OCI-LY7 (cell line): Measurements from ENCODE around the gene LAGE3. TPM values are rescaled to one million over a fixed set of nuclear protein-coding genes. Genes with fewer than 3 reads are reported as not detected.
A peak's percentile ranks its signal among the peaks of the same experiment; 100 is the strongest.

ENCODE experiments used
- BruUV-seq: library from RNA; stranded (reverse); fragments of 400-500 nt; replicated peaks from 2 replicates; lab custom pipeline; 2021; lab: Mats Ljungman, UMichigan
- CTCF ChIA-PET: fragments of 300-600 bp; sonication (Branson Sonifier 250); formaldehyde crosslinking; loops from one replicate; lab custom pipeline; 2022; ENCODE audit warnings: antibody characterized with exemption; ENCODE audit not compliant: unreplicated experiment; lab: Charles Lee
- POLR2A ChIA-PET: fragments of 300-600 bp; sonication (Branson Sonifier 250); formaldehyde crosslinking; loops from one replicate; lab custom pipeline; 2022; ENCODE audit warnings: antibody characterized with exemption; lab: Charles Lee
- DNase-seq: peaks from one replicate; pipeline ENCODE4 v3.0.0-alpha.2; 2015; ENCODE audit warnings: low spot score
- H2AFZ ChIP-seq: fragments of 200-600 bp; sonication (generic), shearing (Covaris generic); 2 replicates; pipeline ENCODE4 v1.6.1; 2014; ENCODE audit warnings: mild to moderate bottlenecking, antibody characterized with exemption, low read length, moderate library complexity
- H3K27ac ChIP-seq: fragments of 200-600 bp; sonication (generic); 2 replicates; pipeline ENCODE4 v1.5.1; 2014; ENCODE audit warnings: mixed run types, low read depth, mild to moderate bottlenecking, moderate library complexity, low read length, inconsistent platforms; ENCODE audit not compliant: poor library complexity, severe bottlenecking
- H3K36me3 ChIP-seq: fragments of 200-600 bp; sonication (generic); 2 replicates; pipeline ENCODE4 v1.6.1; 2014; ENCODE audit warnings: mild to moderate bottlenecking, antibody characterized with exemption, low read length, moderate library complexity, mixed read lengths; ENCODE audit not compliant: insufficient read depth
- H3K4me1 ChIP-seq: fragments of 200-600 bp; sonication (generic); 2 replicates; pipeline ENCODE4 v1.5.1; 2014; ENCODE audit warnings: mild to moderate bottlenecking, low read length; ENCODE audit not compliant: insufficient read depth, poor library complexity, severe bottlenecking
- H3K4me2 ChIP-seq: fragments of 200-600 bp; sonication (generic); 2 replicates; pipeline ENCODE4 v1.6.1; 2014; ENCODE audit warnings: mild to moderate bottlenecking, low read length
- H3K4me3 ChIP-seq: fragments of 200-600 bp; sonication (generic); 2 replicates; pipeline ENCODE4 v1.5.1; 2014; ENCODE audit warnings: mild to moderate bottlenecking, low read depth, low read length; ENCODE audit not compliant: poor library complexity, severe bottlenecking
- H3K79me2 ChIP-seq: fragments of 200-600 bp; sonication (generic); 2 replicates; pipeline ENCODE4 v1.6.1; 2016; ENCODE audit warnings: low read depth, mild to moderate bottlenecking, low read length, moderate library complexity, mixed read lengths; ENCODE audit not compliant: insufficient read depth
- H3K9me2 ChIP-seq: fragments of 200-600 bp; sonication (generic); 2 replicates; pipeline ENCODE4 v1.6.1; 2016; ENCODE audit warnings: mild to moderate bottlenecking, low read length, mixed read lengths; ENCODE audit not compliant: insufficient read depth
- H3K9me3 ChIP-seq: fragments of 200-600 bp; sonication (generic); 2 replicates; pipeline ENCODE4 v1.6.1; 2014; ENCODE audit warnings: mild to moderate bottlenecking, mixed run types, low read length, mixed read lengths
- H4K20me1 ChIP-seq: fragments of 200-600 bp; sonication (generic); 2 replicates; pipeline ENCODE4 v1.6.1; 2014; ENCODE audit warnings: mild to moderate bottlenecking, antibody characterized with exemption, low read length, moderate library complexity, mixed read lengths; ENCODE audit not compliant: insufficient read depth
- EZH2phosphoT487 ChIP-seq: fragments of 200-600 bp; sonication (generic); IDR thresholded peaks from 2 replicates; pipeline ENCODE4 v1.6.1; 2018; ENCODE audit warnings: low read depth, borderline replicate concordance, mild to moderate bottlenecking, mixed run types, antibody characterized with exemption, low read length, moderate library complexity, mixed read lengths
- intact Hi-C: fragments of 100-400 bp; cut with micrococcal nuclease; formaldehyde crosslinking; loops from one replicate; pipeline ENCODE4 v1.10.0; 2022; ENCODE audit not compliant: unreplicated experiment
- total RNA-seq, 2 experiments: library from RNA; depleted of rRNA in 1 of 2; stranded (reverse); fragments of >200 nt in 1 of 2; shearing (Covaris generic) in 1 of 2; gene quantifications; 2 replicates each; pipeline ENCODE4 v1.2.3, GENCODE V29; 2014 to 2022
- TF ChIP-seq, protein P1 (sequence below): fragments of 200-600 bp; sonication (generic); conservative IDR thresholded peaks from 2 replicates; pipeline ENCODE4 v1.5.1; 2014; ENCODE audit warnings: mild to moderate bottlenecking, antibody characterized with exemption, low read length, moderate library complexity, mixed read lengths

The LAGE3 gene
- total RNA-seq, 2 experiments from 2014 or later = 40.6 to 70.1 TPM

- Histone ChIP-seq H3K4me3 (no peak overlapping the region), H3K4me1 (peaks cover 36% of the 10 kb centered on the region), H3K9me2 (no peaks in the 10 kb centered on the region), H3K4me2 (peak overlapping the region; percentile 98), H2AFZ (no peak overlapping the region), H3K27ac (no peak overlapping the region), H3K36me3 (peaks cover 25% of the 10 kb centered on the region), H3K9me3 (no peaks in the 10 kb centered on the region), H3K79me2 (peaks cover 16% of the 10 kb centered on the region), H4K20me1 (no peaks in the 10 kb centered on the region)
- intact Hi-C loops = loop anchor here (5.0 kb wide), 1 partner anchor 39 kb away; no protein-coding TSS in a partner anchor
- no peak for DNase-seq
- POLR2A ChIA-PET = interaction anchor here (2.6 to 2.8 kb wide), 2 partner anchors 7 to 39 kb away, joined by 12 to 26 read pairs; no protein-coding TSS in a partner anchor
- CTCF ChIA-PET = no interaction called here
- TF ChIP-seq, protein P1, sequence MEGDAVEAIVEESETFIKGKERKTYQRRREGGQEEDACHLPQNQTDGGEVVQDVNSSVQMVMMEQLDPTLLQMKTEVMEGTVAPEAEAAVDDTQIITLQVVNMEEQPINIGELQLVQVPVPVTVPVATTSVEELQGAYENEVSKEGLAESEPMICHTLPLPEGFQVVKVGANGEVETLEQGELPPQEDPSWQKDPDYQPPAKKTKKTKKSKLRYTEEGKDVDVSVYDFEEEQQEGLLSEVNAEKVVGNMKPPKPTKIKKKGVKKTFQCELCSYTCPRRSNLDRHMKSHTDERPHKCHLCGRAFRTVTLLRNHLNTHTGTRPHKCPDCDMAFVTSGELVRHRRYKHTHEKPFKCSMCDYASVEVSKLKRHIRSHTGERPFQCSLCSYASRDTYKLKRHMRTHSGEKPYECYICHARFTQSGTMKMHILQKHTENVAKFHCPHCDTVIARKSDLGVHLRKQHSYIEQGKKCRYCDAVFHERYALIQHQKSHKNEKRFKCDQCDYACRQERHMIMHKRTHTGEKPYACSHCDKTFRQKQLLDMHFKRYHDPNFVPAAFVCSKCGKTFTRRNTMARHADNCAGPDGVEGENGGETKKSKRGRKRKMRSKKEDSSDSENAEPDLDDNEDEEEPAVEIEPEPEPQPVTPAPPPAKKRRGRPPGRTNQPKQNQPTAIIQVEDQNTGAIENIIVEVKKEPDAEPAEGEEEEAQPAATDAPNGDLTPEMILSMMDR = no peak
- TF ChIP-seq EZH2phosphoT487 = no peak
- no TSS peak for BruUV-seq
Measured at GRCh38 chrX:154488336-154489075, 9.4 kb upstream of the LAGE3 start.

DNA sequence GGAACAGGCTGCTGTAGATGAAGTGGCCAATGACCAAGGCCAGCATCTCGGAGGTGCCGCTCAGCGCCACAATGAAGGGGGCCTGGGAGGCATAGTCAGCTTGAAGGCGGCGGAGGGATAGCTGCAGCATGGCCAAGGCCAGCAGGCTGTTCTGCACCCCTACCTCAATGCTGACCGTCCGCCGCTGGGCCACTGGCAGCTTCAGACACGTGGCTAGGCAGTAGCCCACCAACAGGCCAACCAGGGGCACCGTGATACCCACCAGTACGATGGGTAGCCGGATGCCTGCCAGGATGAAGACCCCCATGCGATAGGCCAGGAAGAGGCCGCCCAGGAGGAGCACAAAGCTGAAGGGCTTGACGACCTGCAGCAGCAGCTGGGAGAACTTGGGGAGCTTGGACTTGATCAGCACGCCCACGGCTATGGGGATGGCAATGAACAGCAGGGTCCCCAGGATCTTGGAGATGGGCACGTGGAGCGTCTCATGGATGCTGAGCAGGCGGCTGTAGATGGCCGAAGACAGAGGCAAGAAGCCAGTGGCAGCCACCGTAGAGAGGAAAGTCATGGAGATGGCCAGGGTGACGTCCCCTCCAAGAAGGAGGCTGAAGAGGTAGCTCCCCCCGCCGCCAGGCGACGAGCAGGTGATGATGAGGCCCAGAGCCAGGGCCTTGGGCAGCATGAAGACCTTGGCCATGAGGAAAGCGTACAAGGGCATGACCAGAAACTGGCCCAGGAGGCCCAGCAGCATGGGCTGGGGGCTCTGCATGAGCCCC, 8.6 kb upstream of the LAGE3 start:
- ChIA-PET POLR2A (interaction anchor here (0.5 to 1.0 kb wide), 3 partner anchors 11 to 61 kb away, joined by 3 to 4 read pairs (median 3); no protein-coding TSS in a partner anchor), CTCF (interaction anchor here (0.6 kb wide), 3 partner anchors 26 to 551 kb away, joined by 3 to 5 read pairs (median 3); partner anchors contain the start of gene TMEM187)
- Histone ChIP-seq H3K27ac (no peak overlapping the region), H3K79me2 (peaks cover 16% of the 10 kb centered on the region), H2AFZ (no peak overlapping the region), H4K20me1 (no peaks in the 10 kb centered on the region), H3K9me2 (no peaks in the 10 kb centered on the region), H3K36me3 (peaks cover 27% of the 10 kb centered on the region), H3K4me2 (peak overlapping the region; percentile 83), H3K4me1 (peaks cover 43% of the 10 kb centered on the region), H3K9me3 (no peaks in the 10 kb centered on the region), H3K4me3 (peak overlapping the region; percentile 98)
- TF ChIP-seq, protein P1 = no peak
- no peak for TF ChIP-seq EZH2phosphoT487
- intact Hi-C loops = loop anchor here (5.0 kb wide), 1 partner anchor 40 kb away; no protein-coding TSS in a partner anchor
- no TSS peak for BruUV-seq
- no peak for DNase-seq
